ENCODE results near the gene RTTN.

Gene RTTN

DNA sequence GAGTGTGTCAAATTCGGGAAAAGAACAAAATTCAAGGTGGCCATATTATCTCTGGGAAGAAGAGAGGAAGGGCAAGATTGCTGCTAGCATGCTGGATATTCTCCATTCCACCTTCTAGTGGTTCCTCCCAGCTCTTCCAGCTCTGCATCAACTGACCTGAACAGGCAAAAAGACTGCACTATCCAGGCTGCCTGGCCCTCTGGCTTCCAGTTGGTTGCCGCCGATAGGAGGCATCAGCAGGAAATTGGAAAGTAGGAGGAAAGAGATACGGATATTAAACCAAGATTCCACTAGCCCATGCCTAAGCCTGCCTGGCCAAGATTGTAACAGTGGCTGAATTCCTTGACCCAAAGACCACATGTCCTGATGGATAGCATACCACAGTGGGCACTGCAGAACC is 1.7 kb upstream of the RTTN start:
- H3K4me3 ChIP-seq (replicated peaks; ENCODE audit: low read depth, low read length): no peak overlapping the region
- TF ChIP-seq, protein P1, sequence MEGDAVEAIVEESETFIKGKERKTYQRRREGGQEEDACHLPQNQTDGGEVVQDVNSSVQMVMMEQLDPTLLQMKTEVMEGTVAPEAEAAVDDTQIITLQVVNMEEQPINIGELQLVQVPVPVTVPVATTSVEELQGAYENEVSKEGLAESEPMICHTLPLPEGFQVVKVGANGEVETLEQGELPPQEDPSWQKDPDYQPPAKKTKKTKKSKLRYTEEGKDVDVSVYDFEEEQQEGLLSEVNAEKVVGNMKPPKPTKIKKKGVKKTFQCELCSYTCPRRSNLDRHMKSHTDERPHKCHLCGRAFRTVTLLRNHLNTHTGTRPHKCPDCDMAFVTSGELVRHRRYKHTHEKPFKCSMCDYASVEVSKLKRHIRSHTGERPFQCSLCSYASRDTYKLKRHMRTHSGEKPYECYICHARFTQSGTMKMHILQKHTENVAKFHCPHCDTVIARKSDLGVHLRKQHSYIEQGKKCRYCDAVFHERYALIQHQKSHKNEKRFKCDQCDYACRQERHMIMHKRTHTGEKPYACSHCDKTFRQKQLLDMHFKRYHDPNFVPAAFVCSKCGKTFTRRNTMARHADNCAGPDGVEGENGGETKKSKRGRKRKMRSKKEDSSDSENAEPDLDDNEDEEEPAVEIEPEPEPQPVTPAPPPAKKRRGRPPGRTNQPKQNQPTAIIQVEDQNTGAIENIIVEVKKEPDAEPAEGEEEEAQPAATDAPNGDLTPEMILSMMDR (IDR thresholded peaks at IDR 0.05; ENCODE audit: low read length, missing control alignments): no peak
- DNase-seq (ENCODE audit: low read depth): no peak

DNA sequence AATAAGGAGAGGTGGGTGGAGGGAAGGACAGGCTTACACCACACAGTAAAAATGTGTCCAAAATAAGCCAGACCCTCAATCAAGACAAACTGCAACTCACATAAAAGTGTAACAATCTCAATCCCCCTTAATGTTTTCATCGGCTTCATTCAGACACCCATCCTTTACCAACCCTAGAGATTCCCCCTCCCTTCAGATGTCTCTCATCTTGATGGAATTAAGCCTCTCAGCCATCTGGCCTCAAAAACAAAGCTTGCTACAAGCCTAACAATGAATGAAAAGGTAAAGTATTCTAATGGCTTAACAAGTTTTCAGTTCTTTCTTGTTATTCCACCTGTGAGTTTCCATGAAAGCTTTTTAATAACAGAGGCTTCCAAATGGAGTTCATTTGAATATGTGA is 5.2 kb downstream of the RTTN start:
- DNase-seq (ENCODE audit: low read depth): no peak
- H3K4me3 ChIP-seq (replicated peaks; ENCODE audit: low read depth, low read length): no peak overlapping the region
- TF ChIP-seq, protein P1 (IDR thresholded peaks at IDR 0.05; ENCODE audit: low read length, missing control alignments): no peak

DNA sequence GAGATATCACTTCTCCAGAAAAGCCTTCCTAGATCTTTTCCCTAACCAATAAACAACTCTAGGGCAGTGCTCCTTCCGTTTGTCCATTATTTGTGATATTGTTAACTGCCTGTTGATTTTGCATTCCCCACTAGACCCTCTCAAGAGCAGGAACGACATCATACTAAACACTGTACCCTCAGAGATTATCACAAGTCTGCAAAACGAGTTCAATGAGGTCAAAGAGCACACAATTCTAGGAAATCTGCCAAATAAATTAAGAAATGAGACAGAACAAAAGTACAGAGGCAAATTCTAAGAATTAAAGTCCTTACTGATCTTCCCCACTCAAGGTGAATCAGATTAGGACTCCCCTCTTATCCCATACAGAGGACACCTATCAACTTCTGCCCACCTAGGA is 7.6 kb downstream of the RTTN start:
- no peak for DNase-seq (ENCODE audit: low read depth)
- no peak overlapping the region for H3K4me3 ChIP-seq (replicated peaks; ENCODE audit: low read depth, low read length)
- TF ChIP-seq, protein P1 (IDR thresholded peaks at IDR 0.05; ENCODE audit: low read length, missing control alignments): no peak

DNA sequence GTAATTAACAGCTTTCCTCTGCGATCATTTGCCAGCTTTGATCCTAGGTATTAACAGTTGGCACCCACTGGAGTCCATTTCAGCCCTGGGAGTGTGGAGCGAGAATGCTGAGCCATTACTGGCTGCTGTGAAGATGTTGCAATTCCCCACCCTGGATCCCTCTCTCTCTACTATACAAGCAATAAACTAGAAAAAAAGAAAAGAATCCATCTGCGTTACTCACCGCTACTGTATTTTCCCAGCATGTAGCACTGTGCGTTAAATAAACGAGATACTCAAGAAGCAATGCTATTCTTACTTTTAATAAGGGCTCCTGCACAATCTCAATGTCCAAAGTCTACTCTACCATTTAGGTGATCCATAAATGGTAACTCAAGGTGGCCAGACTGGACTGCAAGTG is 8.5 kb downstream of the RTTN start:
- TF ChIP-seq, protein P1 (IDR thresholded peaks at IDR 0.05; ENCODE audit: low read length, missing control alignments): no peak
- no peak overlapping the region for H3K4me3 ChIP-seq (replicated peaks; ENCODE audit: low read depth, low read length)
- DNase-seq (ENCODE audit: low read depth): no peak

DNA sequence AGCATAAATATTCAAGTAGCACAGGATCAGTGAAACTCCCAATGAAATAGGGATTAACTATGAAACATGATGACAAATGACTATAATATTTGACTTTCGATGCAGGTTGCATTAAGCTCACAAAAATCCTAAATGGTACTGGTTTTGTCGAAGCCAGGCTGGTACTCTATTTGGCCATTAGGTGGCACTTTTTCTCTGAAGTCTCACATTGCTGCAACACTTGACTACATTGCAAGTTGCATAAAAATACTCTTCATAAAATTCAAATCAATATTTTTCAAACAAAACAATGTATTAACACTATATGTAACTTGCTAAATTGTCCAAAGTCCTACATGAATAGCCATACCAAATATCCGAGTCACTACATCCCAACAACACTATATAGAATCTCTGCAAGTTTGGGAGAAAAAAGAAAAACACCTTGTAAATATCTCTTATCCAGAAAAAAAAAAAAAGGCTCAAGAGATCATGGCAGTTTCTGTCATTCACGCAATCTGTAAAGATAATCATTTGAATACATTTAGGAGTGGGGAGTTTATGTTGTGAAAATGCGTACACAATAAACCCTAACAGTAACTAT is 9.5 kb downstream of the RTTN start:
- TF ChIP-seq, protein P1 (IDR thresholded peaks at IDR 0.05; ENCODE audit: low read length, missing control alignments): peak; percentile 91
- H3K4me3 ChIP-seq (replicated peaks; ENCODE audit: low read depth, low read length): no peak overlapping the region
- peak; percentile 77 for DNase-seq (ENCODE audit: low read depth)

DNA sequence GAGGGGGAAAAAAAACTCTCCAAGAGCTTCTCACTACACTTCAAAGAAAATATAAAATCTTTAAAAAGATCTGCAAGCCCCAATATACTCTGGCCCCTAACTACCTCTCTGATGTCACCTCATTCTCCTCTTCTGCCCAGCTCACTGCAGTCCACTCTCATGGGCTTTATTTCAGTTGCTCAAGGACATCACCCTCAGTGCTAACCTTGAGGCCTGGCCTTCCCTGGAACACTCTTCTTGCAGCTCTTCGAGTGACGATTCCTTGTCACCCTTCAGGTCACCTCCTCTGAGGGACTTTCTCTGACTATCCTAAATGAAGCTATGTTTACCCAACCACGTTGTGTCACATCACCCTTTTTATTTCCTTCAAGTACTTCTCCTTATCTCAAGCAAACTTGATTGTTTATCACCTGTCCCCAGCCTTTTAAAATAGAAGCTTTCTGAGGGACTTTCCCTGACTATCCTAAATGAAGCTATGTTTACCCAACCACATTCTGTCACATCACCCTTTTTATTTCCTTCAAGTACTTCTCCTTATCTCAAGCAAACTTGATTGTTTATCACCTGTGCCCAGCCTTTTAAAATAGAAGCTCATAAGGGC is 10.4 kb downstream of the RTTN start:
- no peak for DNase-seq (ENCODE audit: low read depth)
- TF ChIP-seq, protein P1 (IDR thresholded peaks at IDR 0.05; ENCODE audit: low read length, missing control alignments): no peak
- no peak overlapping the region for H3K4me3 ChIP-seq (replicated peaks; ENCODE audit: low read depth, low read length)

Data from fibroblast of pulmonary artery (primary cell).